ENCODE measurements around the gene CFAP47.

CFAP47 gene

GRCh38 chrX:36364262-36364661, 444.7 kb downstream of the CFAP47 start:
- H3K36me3 Mint-ChIP-seq = no peaks in the 10 kb centered on the region
- H3K4me1 Mint-ChIP-seq = no peaks in the 10 kb centered on the region
- no peak overlapping the region for H3K4me3 Mint-ChIP-seq
- H3K27me3 Mint-ChIP-seq = no peaks in the 10 kb centered on the region
- no peaks in the 10 kb centered on the region for H3K9me3 Mint-ChIP-seq
- H3K27ac Mint-ChIP-seq = no peak overlapping the region

GRCh38 chrX:36383495-36383894, 464.0 kb downstream of the CFAP47 start:
- no peaks in the 10 kb centered on the region for H3K27me3 Mint-ChIP-seq
- no peak overlapping the region for H3K4me3 Mint-ChIP-seq
- no peaks in the 10 kb centered on the region for H3K9me3 Mint-ChIP-seq
- no peaks in the 10 kb centered on the region for H3K4me1 Mint-ChIP-seq
- no peak overlapping the region for H3K27ac Mint-ChIP-seq
- no peaks in the 10 kb centered on the region for H3K36me3 Mint-ChIP-seq

- Mint-ChIP-seq H3K4me1 (no peaks in the 10 kb centered on the region), H3K27me3 (no peaks in the 10 kb centered on the region), H3K27ac (no peak overlapping the region), H3K4me3 (no peak overlapping the region), H3K36me3 (no peaks in the 10 kb centered on the region), H3K9me3 (no peaks in the 10 kb centered on the region)
Measured at GRCh38 chrX:36388901-36389300, 469.4 kb downstream of the CFAP47 start.

DNA sequence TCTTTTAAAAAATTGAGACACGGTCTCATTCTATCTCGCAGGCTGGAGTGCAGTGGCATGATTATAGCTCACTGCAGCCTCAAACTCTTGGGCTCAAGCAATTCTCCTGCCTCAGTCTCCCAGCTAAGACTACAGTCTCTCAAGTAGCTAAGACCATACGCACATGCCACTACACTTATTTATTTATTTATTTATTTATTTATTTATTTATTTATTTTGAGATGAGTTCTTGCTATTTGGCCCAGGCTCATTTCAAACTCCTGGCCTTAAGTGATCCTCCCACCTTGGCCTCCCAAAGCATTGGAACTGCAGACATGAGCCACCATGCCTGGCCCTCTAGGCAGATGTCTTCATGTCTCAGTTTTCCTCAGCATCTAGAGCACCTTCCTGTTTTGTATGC, 482.2 kb downstream of the CFAP47 start:
- Mint-ChIP-seq H3K4me1 (no peaks in the 10 kb centered on the region), H3K27me3 (no peaks in the 10 kb centered on the region), H3K4me3 (no peak overlapping the region), H3K9me3 (no peaks in the 10 kb centered on the region), H3K36me3 (no peaks in the 10 kb centered on the region), H3K27ac (no peak overlapping the region)

DNA sequence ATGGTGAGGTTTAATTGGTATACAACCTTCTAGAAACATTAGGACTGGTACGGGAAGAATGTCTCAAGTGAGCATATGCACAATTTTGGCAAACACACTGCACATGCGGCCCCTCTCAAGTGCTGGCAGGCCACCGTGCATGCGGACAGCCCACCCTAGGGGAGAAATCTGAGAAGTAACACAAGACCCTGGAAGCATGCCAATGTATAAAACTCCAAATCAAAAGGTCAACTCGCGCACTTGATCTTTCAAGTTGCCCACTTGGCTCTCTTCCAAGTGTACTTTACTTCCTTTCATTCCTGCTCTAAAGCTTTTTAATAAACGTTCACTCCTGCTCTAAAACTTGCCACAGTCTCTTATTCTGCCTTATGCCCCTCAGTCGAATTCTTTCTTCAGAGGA, 488.3 kb downstream of the CFAP47 start:
- Mint-ChIP-seq H3K27ac (no peak overlapping the region), H3K4me3 (no peak overlapping the region), H3K4me1 (no peaks in the 10 kb centered on the region), H3K9me3 (no peaks in the 10 kb centered on the region), H3K27me3 (no peaks in the 10 kb centered on the region), H3K36me3 (no peaks in the 10 kb centered on the region)

- H3K4me3 Mint-ChIP-seq = no peak overlapping the region
Measured at GRCh38 chrX:36414056-36414455, 494.5 kb downstream of the CFAP47 start.

GRCh38 chrX:36422368-36422767, 502.8 kb downstream of the CFAP47 start:
- H3K36me3 Mint-ChIP-seq = no peaks in the 10 kb centered on the region

More at GRCh38 chrX:36414056-36414455, 494.5 kb downstream of the CFAP47 start:
- Mint-ChIP-seq H3K27ac (no peak overlapping the region), H3K36me3 (no peaks in the 10 kb centered on the region), H3K27me3 (no peaks in the 10 kb centered on the region), H3K9me3 (no peaks in the 10 kb centered on the region), H3K4me1 (no peaks in the 10 kb centered on the region)

GRCh38 chrX:36431819-36432218, 512.3 kb downstream of the CFAP47 start:
- H3K36me3 Mint-ChIP-seq = no peaks in the 10 kb centered on the region
- H3K4me3 Mint-ChIP-seq = no peak overlapping the region
- H3K4me1 Mint-ChIP-seq = no peaks in the 10 kb centered on the region
- no peak overlapping the region for H3K27ac Mint-ChIP-seq
- no peaks in the 10 kb centered on the region for H3K9me3 Mint-ChIP-seq
- H3K27me3 Mint-ChIP-seq = no peaks in the 10 kb centered on the region

More at GRCh38 chrX:36422368-36422767, 502.8 kb downstream of the CFAP47 start:
- Mint-ChIP-seq H3K4me1 (no peaks in the 10 kb centered on the region), H3K9me3 (no peaks in the 10 kb centered on the region), H3K27me3 (no peaks in the 10 kb centered on the region), H3K27ac (no peak overlapping the region), H3K4me3 (no peak overlapping the region)

DNA sequence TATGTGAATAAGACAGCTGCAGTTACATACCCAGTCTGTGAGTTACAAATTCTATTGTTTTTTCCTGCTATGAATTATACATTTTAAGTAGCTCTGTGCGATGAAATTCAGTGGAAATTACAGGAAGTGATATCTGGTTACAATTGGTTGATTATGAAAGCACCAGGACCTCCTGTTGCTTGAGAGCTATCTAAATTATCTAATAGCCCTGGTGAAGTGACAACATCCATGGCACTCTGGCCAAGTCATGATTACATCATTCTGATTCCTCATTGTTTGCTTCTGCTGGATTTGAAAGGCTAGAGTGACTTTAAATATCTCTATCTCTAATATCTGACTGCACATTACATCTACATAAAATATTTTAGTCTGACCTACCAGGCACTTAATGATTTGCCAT, 515.0 kb downstream of the CFAP47 start:
- H3K4me3 Mint-ChIP-seq = no peak overlapping the region
- no peaks in the 10 kb centered on the region for H3K9me3 Mint-ChIP-seq
- H3K27me3 Mint-ChIP-seq = no peaks in the 10 kb centered on the region
- no peak overlapping the region for H3K27ac Mint-ChIP-seq
- no peaks in the 10 kb centered on the region for H3K36me3 Mint-ChIP-seq
- no peaks in the 10 kb centered on the region for H3K4me1 Mint-ChIP-seq

Measured in activated naive CD4-positive, alpha-beta T cell treated with anti-CD3 and anti-CD28 coated beads, Interleukin-2, amount 50 U/mL, for 24 hours (primary cell).